ENCODE results near the gene NTM. TPM values are rescaled to one million over a fixed set of nuclear protein-coding genes. Genes with fewer than 3 reads are reported as not detected.

NTM gene
- total and polyA plus RNA-seq, 2 of the 8 experiments (the other 6 are each of a cell fraction or from before 2014, with no cell fraction given), result 13.4 to 20.0 TPM

DNA sequence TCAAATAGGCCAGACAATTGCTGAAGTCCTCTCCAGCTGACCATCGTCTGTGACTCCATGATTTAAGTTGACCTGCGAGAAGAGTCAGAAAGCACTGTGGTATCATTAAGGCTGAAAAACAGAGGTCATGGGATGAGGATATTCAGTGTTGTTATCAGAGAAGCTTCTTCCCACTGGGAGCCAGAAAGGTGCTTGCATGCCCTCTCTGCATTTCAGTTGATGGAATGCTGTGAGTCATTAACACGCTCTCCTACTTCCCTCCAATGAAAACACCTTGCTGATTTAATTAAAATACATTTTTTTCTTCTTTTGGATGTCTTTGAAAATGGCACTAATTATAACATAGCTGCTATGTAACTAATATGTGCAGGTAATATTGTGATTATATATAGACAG lies 667.0 kb downstream of the NTM start:
- Histone ChIP-seq H4K20me1 (replicated peaks in 1 of 2; ENCODE audit: control insufficient read depth in 1 of 2, insufficient read depth in 2 of 2, low read length in 2 of 2) (no peaks in the 10 kb centered on the region), H3K4ac (replicated peaks; ENCODE audit: insufficient read length, low read depth, low read length) (no peak overlapping the region), H2BK20ac (ENCODE audit: low read length) (no peak overlapping the region), H2BK120ac (replicated peaks; ENCODE audit: low read depth, low read length) (no peak overlapping the region), H3K27ac (ENCODE audit: low read depth, low read length) (no peak overlapping the region), H3K79me2 (ENCODE audit: control insufficient read depth in 1 of 2, insufficient read depth in 2 of 2, low read length in 2 of 2) (no peaks in the 10 kb centered on the region), H2BK5ac (ENCODE audit: low read depth, low read length) (no peak overlapping the region), H4K8ac (ENCODE audit: extremely low read depth, insufficient read depth, low read length) (no peak overlapping the region), H3K23me2 (ENCODE audit: low read depth, low read length) (no peaks in the 10 kb centered on the region), H3K14ac (ENCODE audit: insufficient read length) (no peak overlapping the region), H3K36me3 (ENCODE audit: control insufficient read depth in 2 of 4, insufficient read depth in 4 of 4, low read length in 3 of 4) (no peaks in the 10 kb centered on the region), H2AFZ (ENCODE audit: low read length) (no peak overlapping the region), H3K56ac (replicated peaks; ENCODE audit: insufficient read length, low read depth, low read length) (no peak overlapping the region), H3K79me1 (ENCODE audit: low read depth, low read length) (no peaks in the 10 kb centered on the region), H3K18ac (ENCODE audit: extremely low read depth, low read length) (no peak overlapping the region), H3K9me3 (ENCODE audit: insufficient read depth in 2 of 2, low read depth in 1 of 2, low read length in 1 of 2) (peaks cover 0 to 3% of the 10 kb centered on the region in 2 experiments; a peak in 1 of 4 replicates), H3K9ac (replicated peaks in 1 of 4; ENCODE audit: extremely low read depth in 1 of 4, low read depth in 3 of 4, low read length in 3 of 4) (no peak overlapping the region), H3K27me3 (replicated peaks in 1 of 4; ENCODE audit: control insufficient read depth in 3 of 4, extremely low read depth in 1 of 4, insufficient read depth in 3 of 4, low read length in 3 of 4) (no peaks in the 10 kb centered on the region; a peak in 1 of 7 replicates), H3K23ac (ENCODE audit: insufficient read length) (no peak overlapping the region), H3K4me1 (replicated peaks in 1 of 4; ENCODE audit: control insufficient read depth in 3 of 4, insufficient read depth in 4 of 4, low read length in 3 of 4) (peaks cover 0 to 17% (median 12%) of the 10 kb centered on the region in 4 experiments; a peak in 6 of 7 replicates), H3K4me3 (ENCODE audit: extremely low read depth in 1 of 4, insufficient read depth in 2 of 4, low read depth in 3 of 4, low read length in 4 of 4) (no peak overlapping the region), H2AK5ac (ENCODE audit: low read depth, low read length) (no peak overlapping the region), H2BK15ac (ENCODE audit: low read length) (no peak overlapping the region), H2BK12ac (ENCODE audit: low read depth, low read length) (no peak overlapping the region), H4K91ac (replicated peaks; ENCODE audit: insufficient read length, low read length) (no peak overlapping the region), H4K5ac (ENCODE audit: insufficient read length, low read depth, low read length) (no peak overlapping the region), H3K4me2 (ENCODE audit: insufficient read depth in 1 of 2, low read depth in 2 of 2, low read length in 2 of 2) (peak overlapping the region in 1 of 2 experiments; percentile 15; a peak in 1 of 4 replicates)
- POLR2A ChIA-PET (ENCODE audit: partially characterized antibody), result interaction anchor here (0.6 kb wide), 1 partner anchor 149 kb away, joined by 3 read pairs; no protein-coding TSS in a partner anchor
- WGBS, 2 experiments (ENCODE audit: extremely low coverage in 1 of 2, insufficient coverage in 1 of 2, insufficient read length in 1 of 2, insufficient replicate concordance in 2 of 2, low coverage in 1 of 2, low lambda C conversion rate in 2 of 2, missing lambda C conversion rate in 1 of 2), result 54% methylated on average over 3 of the region's 3 CpGs; no CpG with 5 or more reads in 1 of the 2 experiments
- CTCF ChIA-PET (ENCODE audit: partially characterized antibody), result interaction anchor here (1.0 to 2.5 kb wide), 6 partner anchors 8 to 63 kb away, joined by 3 to 14 read pairs (median 4); no protein-coding TSS in a partner anchor
- FAIRE-seq (peak; percentile 42), DNase-seq (ENCODE audit: low read depth in 1 of 2, low spot score in 2 of 2) (no peak)
- TF ChIP-seq JUND (IDR thresholded peaks at IDR 0.05; ENCODE audit: low read length), result peak; percentile 64; the same call in 1 of the 2 replicates
- no peak for TF ChIP-seq SP2 (IDR thresholded peaks at IDR 0.05; ENCODE audit: low read length)
- no peak for TF ChIP-seq MAFK (IDR thresholded peaks at IDR 0.05; ENCODE audit: low read depth, low read length)
- TF ChIP-seq, protein P1, sequence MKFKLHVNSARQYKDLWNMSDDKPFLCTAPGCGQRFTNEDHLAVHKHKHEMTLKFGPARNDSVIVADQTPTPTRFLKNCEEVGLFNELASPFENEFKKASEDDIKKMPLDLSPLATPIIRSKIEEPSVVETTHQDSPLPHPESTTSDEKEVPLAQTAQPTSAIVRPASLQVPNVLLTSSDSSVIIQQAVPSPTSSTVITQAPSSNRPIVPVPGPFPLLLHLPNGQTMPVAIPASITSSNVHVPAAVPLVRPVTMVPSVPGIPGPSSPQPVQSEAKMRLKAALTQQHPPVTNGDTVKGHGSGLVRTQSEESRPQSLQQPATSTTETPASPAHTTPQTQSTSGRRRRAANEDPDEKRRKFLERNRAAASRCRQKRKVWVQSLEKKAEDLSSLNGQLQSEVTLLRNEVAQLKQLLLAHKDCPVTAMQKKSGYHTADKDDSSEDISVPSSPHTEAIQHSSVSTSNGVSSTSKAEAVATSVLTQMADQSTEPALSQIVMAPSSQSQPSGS (IDR thresholded peaks at IDR 0.05; ENCODE audit: low read length), result no peak
- no peak for TF ChIP-seq KDM1A (IDR thresholded peaks at IDR 0.05; ENCODE audit: borderline replicate concordance, low read length)
- TF ChIP-seq EP300 (IDR thresholded peaks at IDR 0.05; ENCODE audit: borderline replicate concordance in 1 of 2, low read depth in 2 of 2, low read length in 2 of 2), result no peak
- peak; percentile 39; the same call in 1 of the 2 replicates for TF ChIP-seq TEAD4 (IDR thresholded peaks at IDR 0.05; ENCODE audit: low read depth, low read length)
- TF ChIP-seq, protein P2, sequence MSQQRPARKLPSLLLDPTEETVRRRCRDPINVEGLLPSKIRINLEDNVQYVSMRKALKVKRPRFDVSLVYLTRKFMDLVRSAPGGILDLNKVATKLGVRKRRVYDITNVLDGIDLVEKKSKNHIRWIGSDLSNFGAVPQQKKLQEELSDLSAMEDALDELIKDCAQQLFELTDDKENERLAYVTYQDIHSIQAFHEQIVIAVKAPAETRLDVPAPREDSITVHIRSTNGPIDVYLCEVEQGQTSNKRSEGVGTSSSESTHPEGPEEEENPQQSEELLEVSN (IDR thresholded peaks at IDR 0.05), result no peak; the same call in 1 of the 2 replicates
- no peak for TF ChIP-seq RXRA (IDR thresholded peaks at IDR 0.05; ENCODE audit: insufficient read depth, low read depth, low read length)
- no peak for TF ChIP-seq HDAC6 (IDR thresholded peaks at IDR 0.05; ENCODE audit: low read depth, low read length)
